ENCODE results near the gene RALA.
"Not testable (repeated sequence)": the region's sequence is repeated elsewhere in the genome, so short reads cannot be mapped to it uniquely, and the experiment has no call there.

The RALA gene

DNA sequence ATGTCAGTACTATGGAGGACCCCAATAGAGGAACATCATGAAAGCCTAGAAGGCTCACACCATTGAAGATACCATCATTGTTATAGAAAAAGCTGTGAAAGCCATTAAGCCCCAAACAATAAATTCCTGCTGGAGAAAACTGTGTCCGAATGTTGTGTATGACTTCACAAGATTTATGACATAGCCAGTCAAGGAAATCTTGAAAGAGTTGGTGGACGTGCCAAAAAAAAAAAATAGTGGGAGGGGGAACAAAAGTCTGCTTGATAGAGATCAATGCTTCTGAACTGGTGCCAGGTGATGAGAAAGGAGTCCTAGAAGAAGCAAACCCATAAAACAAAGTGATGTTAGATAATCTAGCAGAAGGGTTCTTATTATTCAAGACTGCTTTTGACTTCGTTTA, 41.2 kb downstream of the RALA start:
- H3K27me3 ChIP-seq (replicated peaks): no peaks in the 10 kb centered on the region
- peaks cover 9% of the 10 kb centered on the region for H3K36me3 ChIP-seq (replicated peaks)
- TF ChIP-seq, protein P1, sequence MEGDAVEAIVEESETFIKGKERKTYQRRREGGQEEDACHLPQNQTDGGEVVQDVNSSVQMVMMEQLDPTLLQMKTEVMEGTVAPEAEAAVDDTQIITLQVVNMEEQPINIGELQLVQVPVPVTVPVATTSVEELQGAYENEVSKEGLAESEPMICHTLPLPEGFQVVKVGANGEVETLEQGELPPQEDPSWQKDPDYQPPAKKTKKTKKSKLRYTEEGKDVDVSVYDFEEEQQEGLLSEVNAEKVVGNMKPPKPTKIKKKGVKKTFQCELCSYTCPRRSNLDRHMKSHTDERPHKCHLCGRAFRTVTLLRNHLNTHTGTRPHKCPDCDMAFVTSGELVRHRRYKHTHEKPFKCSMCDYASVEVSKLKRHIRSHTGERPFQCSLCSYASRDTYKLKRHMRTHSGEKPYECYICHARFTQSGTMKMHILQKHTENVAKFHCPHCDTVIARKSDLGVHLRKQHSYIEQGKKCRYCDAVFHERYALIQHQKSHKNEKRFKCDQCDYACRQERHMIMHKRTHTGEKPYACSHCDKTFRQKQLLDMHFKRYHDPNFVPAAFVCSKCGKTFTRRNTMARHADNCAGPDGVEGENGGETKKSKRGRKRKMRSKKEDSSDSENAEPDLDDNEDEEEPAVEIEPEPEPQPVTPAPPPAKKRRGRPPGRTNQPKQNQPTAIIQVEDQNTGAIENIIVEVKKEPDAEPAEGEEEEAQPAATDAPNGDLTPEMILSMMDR (IDR thresholded peaks at IDR 0.05; ENCODE audit: low read depth, low read length, missing control alignments): no peak
- DNase-seq: no peak
- H3K27ac ChIP-seq: no peak overlapping the region
- no peak overlapping the region for H3K4me3 ChIP-seq (ENCODE audit: low read depth, low read length)
- in situ Hi-C loops (cut with HindIII; ENCODE audit: low pct_ligation_motif_present, low sequenced_read_pairs): no loop called here

DNA sequence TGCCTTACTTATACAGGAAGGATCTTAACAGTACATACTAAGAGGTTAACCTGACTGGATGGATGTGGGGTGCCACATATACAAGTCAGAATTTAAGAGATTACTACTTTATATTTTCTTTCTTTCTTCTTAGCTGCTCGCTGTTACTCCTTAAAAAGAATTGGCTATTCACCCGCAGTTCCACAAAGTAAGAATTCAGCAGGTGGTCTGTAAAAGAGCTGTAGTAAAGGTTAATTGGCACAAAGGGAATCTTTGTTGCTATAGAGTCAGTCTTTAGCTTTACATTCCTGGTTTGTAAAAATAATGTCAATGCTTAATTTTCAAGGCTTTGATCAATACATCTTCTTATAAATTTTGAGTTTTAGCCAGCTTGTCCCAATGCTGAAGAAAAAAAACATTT, 43.2 kb downstream of the RALA start:
- Histone ChIP-seq H3K27me3 (replicated peaks) (no peaks in the 10 kb centered on the region), H3K36me3 (replicated peaks) (peaks cover 4% of the 10 kb centered on the region), H3K4me3 (ENCODE audit: low read depth, low read length) (no peak overlapping the region), H3K27ac (no peak overlapping the region)
- TF ChIP-seq, protein P1 (IDR thresholded peaks at IDR 0.05; ENCODE audit: low read depth, low read length, missing control alignments): no peak
- in situ Hi-C loops (cut with HindIII; ENCODE audit: low pct_ligation_motif_present, low sequenced_read_pairs): no loop called here
- DNase-seq: no peak

DNA sequence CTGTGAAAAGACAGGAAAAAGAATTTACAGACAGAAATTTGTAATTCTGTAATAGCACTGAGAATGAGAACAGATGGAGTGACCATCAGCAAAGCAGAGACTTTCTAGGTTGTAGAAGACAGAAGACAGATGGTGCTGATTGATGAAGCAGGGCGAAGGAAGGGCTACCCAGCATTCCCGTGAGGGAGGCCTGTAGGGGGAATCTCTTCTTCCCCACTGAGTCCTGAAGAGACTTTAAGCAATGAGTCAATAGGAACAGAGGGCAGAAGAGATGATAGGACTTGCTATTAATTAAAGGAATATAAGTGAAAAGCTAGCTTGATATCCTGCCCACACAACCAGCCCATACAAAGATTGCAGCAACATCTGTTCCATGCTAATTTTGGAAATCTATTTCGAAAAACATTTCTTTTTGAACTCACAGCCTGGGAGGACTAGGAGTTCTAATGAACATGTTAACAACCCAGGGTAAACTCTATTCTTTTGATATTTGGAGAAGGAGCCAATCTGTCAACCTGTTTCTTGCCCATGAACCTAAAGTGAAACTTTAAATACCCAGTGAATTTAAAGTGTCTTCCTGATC, 44.1 kb downstream of the RALA start:
- no peak for DNase-seq
- in situ Hi-C loops (cut with HindIII; ENCODE audit: low pct_ligation_motif_present, low sequenced_read_pairs): no loop called here
- TF ChIP-seq, protein P1 (IDR thresholded peaks at IDR 0.05; ENCODE audit: low read depth, low read length, missing control alignments): no peak
- Histone ChIP-seq H3K27ac (no peak overlapping the region), H3K36me3 (replicated peaks) (no peaks in the 10 kb centered on the region), H3K4me3 (ENCODE audit: low read depth, low read length) (no peak overlapping the region), H3K27me3 (replicated peaks) (no peaks in the 10 kb centered on the region)

DNA sequence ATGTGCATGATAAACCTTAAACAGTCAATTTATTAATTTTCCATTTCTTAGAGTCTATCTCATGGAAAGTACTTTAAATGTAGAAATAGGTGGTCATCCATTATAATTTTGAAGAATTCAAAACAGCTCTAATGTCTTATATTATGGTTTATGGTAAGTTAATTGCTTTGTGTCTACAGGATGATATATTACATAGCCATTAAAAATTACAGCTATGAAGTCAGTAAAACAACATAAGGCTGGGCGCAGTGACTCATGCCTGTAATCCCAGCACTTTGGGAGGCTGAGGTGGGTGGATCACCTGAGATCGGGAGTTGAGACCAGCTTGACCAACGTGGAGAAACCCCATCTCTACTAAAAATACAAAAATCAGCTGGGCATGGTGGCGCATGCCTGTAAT, 44.9 kb downstream of the RALA start:
- H3K27ac ChIP-seq; DNase-seq; H3K27me3 ChIP-seq (replicated peaks); H3K36me3 ChIP-seq (replicated peaks); H3K4me3 ChIP-seq (ENCODE audit: low read depth, low read length); in situ Hi-C loops (cut with HindIII; ENCODE audit: low pct_ligation_motif_present, low sequenced_read_pairs): not testable (repeated sequence)

DNA sequence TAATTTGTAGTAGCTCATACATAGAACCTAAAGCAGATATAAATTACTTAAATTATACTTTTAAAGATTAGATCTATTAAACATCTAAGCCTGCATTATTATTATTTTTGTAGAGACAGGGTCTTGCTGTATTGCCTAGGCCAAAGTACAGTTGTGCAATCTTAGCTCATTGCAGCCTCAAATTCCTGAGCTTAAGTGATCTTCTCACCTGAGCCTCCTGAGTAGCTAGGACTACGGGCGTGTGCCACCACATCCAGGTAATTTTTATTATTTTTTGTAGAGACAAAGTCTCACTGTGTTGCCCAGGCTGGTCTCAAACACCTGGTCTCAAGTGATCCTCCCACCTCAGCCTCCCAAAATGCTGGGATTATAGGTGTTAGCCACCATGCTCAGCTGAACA, 46.7 kb downstream of the RALA start:
- in situ Hi-C loops (cut with HindIII; ENCODE audit: low pct_ligation_motif_present, low sequenced_read_pairs): no loop called here
- no peaks in the 10 kb centered on the region for H3K36me3 ChIP-seq (replicated peaks)
- TF ChIP-seq, protein P1 (IDR thresholded peaks at IDR 0.05; ENCODE audit: low read depth, low read length, missing control alignments): no peak
- no peaks in the 10 kb centered on the region for H3K27me3 ChIP-seq (replicated peaks)
- DNase-seq: no peak
- H3K4me3 ChIP-seq (ENCODE audit: low read depth, low read length): no peak overlapping the region
- H3K27ac ChIP-seq: no peak overlapping the region

DNA sequence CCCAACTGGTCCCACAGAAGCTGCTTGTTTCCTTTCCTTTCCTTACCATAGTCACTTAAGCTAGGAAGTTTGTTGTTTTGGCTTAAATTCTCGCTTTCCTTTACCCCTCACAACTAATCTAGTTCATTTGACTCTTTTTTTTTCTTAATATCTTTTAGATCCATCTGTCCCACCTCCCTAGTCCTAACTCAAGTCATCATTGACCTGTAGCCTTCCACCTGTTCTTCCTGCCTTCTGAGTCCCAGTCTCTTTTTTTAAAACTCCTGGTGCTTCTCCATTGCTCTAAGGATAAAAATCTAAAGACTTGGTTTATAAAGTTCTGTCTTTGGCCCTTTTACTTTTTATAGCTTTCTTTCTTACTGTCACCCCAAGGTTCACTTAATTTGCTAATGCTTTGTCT, 47.6 kb downstream of the RALA start:
- no peaks in the 10 kb centered on the region for H3K36me3 ChIP-seq (replicated peaks)
- TF ChIP-seq, protein P1 (IDR thresholded peaks at IDR 0.05; ENCODE audit: low read depth, low read length, missing control alignments): no peak
- DNase-seq: no peak
- H3K27me3 ChIP-seq (replicated peaks): no peaks in the 10 kb centered on the region
- H3K27ac ChIP-seq: no peak overlapping the region
- H3K4me3 ChIP-seq (ENCODE audit: low read depth, low read length): no peak overlapping the region
- in situ Hi-C loops (cut with HindIII; ENCODE audit: low pct_ligation_motif_present, low sequenced_read_pairs): no loop called here

Data from brain microvascular endothelial cell (primary cell).